GM12878 (cell line): ENCODE measurements around the gene PLEKHA5.

Source experiments
- CBFB ChIP-seq: IDR thresholded peaks from 2 replicates; pipeline ENCODE4 v1.6.1; 2016; ENCODE audit warnings: antibody characterized with exemption, low read depth
- EZH2 ChIP-seq: IDR thresholded peaks from 2 replicates; pipeline ENCODE4 v1.6.1; 2012; ENCODE audit warnings: low read depth, mild to moderate bottlenecking, control low read depth, inconsistent platforms, low read length, borderline replicate concordance; ENCODE audit not compliant: control insufficient read depth
- KDM1A ChIP-seq: fragments of 200-600 bp; sonication (generic); IDR thresholded peaks from 2 replicates; pipeline ENCODE4 v1.6.1; 2016; ENCODE audit warnings: borderline replicate concordance
- MYC ChIP-seq: IDR thresholded peaks from 2 replicates; pipeline ENCODE4 v1.6.1; 2011; ENCODE audit warnings: mild to moderate bottlenecking, low read length, moderate library complexity, inconsistent platforms; ENCODE audit not compliant: insufficient read depth, insufficient replicate concordance, insufficient read length, severe bottlenecking
- POLR2A ChIP-seq: IDR thresholded peaks from 2 replicates; pipeline ENCODE4 v1.6.1; 2011; ENCODE audit warnings: low read depth, mild to moderate bottlenecking, low read length
- TCF3 ChIP-seq: IDR thresholded peaks from 2 replicates; pipeline ENCODE4 v1.6.1; 2012; ENCODE audit warnings: low read depth, mild to moderate bottlenecking, low read length, borderline replicate concordance; ENCODE audit not compliant: insufficient read depth

- TF ChIP-seq MYC (no peak), KDM1A (no peak), EZH2 (no peak), TCF3 (no peak), POLR2A (no peak), CBFB (no peak)
Observed at GRCh38 chr12:19282133-19282699, 152.7 kb downstream of the PLEKHA5 start.
